HuH-7.5 (cell line): ENCODE measurements around the gene CRADD.
"Not testable (repeated sequence)": the region's sequence is repeated elsewhere in the genome, so short reads cannot be mapped to it uniquely, and the experiment has no call there.

Source experiments
- DNase-seq: peaks from one replicate; pipeline ENCODE4 v3.0.0; 2011; ENCODE audit warnings: low spot score

Gene CRADD

DNA sequence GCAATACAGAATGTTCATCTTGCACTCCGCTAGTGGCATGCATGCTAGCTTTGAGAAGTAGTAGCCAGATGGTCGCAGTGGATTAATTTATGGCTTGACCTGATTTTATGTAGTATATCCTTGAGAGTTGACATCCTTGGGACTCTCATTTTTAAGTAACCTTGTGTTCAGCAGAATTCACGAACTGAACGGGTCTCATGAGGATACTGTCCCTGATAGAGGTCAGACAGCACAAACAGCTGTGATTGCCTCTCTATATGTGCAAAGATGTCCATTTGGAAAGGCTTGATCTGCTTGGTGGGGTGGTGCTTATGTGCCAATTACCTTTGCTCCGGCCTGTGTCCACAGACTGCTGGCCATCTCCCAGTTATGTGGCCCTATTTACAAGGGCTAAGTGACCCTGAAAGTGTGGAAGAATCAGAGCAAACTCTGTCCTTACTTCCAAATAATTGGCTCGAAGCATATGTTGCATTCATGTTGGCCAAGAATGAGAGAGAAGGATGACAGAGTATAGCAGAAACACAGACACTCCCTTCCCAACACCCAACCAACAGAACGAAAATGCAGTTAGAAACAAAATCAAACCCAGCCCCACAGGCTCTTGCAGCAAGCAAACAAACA lies 167.1 kb downstream of the CRADD start:
- DNase-seq = no peak

DNA sequence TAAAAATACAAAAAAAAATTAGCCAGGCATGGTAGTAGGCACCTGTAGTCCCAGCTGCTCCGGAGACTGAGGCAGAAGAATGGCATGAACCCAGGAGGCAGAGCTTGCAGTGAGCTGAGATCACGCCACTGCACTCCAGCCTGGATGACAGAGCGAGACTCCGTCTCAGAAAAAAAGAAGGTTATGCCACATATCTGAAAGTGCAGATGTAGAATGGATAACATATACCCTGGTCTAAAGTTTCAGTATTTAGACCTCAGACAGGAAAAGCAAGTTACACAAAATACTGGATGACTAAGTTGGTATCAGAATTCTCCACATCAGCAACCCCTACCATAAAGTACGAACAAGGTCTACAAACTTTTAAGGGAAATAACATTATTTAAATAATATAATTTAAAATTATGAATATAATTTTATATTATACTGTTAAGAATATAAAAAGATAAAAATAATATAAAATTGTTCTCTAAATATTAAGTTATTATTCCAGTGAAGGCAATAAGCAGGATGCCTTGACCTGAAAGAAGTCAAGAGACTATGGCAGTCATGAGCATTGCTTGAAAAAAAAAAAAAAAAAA lies 169.9 kb downstream of the CRADD start:
- DNase-seq = no peak

DNA sequence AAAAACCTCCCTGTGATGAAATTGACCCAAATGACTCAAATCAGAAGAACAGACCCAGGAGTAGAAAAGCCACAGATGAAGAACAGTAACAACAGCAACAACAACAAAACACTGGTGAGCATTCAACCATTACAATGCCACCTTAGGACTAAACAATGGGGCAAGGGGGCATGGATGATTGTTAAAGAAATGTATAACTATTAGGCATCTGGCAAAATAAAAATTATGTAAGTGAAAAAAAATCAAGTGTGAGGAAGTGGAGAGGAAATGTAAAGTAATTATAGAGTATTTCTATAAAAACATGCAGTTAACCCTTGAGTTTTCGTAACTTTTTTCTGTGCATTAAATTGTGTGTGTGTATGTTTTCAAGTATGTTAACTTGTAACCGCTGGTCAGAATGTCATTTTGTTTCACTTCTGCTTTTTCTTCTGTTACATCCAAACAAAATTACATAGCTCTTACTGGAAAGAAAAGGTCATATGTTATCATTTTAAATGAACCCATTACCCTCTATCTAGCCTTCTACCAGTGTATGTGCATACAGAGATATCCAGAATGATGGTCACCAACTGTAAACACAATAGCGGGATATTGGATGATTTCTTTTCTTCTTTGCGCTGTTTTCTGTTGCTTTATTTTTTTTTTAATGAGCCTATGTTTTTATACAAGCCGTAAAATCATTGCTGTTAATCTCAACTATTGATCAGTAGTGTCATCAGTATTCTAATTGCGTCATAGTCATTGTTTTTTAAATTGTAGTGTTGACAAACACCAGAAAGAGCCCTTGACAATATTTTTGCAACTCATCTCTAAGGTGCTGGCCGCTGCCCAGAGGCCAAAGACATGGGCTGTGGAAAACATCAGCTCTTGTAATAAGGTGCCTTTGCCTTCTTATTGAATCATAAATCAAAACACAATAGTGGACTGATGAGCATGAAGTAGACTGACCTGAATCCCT lies 170.6 kb downstream of the CRADD start:
- DNase-seq = no peak

- DNase-seq = no peak
These were observed 171.4 kb downstream of the CRADD start for GRCh38 chr12:93848523-93849101.

GRCh38 chr12:93849946-93850345 lies 172.8 kb downstream of the CRADD start:
- no peak for DNase-seq

- DNase-seq = no peak
These were observed 173.5 kb downstream of the CRADD start for GRCh38 chr12:93850481-93851256.

- DNase-seq = no peak
These were observed 174.1 kb downstream of the CRADD start for GRCh38 chr12:93851257-93851671.

- DNase-seq = no peak
These were observed 175.0 kb downstream of the CRADD start for GRCh38 chr12:93852173-93852591.

DNA sequence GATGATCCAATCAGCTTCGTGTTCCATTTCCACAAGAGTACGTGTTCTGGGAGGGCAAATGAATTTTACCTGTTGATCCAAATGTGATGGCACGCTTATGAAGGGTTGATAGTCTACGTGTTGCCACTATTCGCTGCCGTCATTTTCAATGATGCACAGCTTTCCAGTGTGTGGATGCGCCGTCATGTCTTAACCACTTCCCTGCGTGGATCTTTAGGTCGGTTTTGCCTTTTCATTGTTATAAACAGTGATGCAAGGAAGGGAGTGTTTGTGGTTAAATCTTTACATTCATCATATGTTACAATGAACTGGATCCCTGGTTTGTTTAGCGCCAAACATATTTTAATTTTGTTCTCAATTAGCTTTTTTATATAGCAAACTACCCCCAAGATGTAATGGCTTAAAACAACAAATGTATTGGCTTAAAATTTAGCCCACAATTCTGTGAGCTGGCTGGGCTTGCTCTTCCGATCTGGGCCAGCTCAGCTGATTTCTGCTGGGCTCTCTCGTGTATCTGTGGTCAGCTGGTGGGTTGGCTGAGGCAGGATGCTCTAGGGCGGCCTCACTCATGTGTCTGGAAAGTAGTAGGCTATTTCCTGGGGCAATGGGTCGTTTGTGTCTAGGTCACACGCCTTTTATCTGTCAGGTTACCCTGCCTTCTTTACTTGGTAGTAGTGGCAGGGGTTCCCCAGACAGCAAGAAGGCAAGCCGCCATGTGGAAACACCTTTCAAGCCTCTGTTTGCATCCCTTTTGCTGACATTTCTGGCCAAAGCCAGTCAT lies 176.7 kb downstream of the CRADD start:
- DNase-seq = no peak

GRCh38 chr12:93855261-93855660 lies 178.1 kb downstream of the CRADD start:
- no peak for DNase-seq

GRCh38 chr12:93856611-93857010 lies 179.4 kb downstream of the CRADD start:
- no peak for DNase-seq

DNA sequence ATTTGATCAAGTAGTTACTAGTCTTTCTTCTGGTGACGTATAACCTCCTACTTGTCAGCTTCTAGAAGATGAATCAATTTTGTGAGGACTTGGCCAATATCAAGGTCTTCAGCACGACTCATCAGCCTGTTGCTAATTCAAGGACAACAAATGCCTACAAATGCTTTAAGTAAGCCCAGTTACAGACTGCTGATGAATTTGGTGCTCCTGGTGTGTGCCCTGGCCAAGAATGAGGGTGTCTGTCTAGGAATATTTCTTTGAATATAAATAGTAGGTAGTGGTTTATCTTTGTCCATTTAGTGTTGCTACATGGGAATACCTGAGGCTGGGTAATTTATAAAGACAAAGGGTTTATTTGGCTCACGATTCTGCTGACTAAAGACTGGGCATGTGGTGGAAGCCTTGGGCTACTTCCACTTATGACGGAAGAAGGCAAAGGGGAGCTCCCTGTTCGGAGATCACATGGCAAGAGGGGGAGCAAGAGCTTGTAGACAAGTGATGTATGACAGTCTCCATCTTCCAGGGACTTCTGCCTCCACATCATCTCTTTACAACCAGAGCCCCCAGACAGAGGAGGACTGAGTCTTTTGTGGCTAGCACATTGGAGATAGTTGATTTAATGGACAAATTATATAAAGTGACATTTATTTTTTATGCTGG lies 180.2 kb downstream of the CRADD start:
- no peak for DNase-seq

DNA sequence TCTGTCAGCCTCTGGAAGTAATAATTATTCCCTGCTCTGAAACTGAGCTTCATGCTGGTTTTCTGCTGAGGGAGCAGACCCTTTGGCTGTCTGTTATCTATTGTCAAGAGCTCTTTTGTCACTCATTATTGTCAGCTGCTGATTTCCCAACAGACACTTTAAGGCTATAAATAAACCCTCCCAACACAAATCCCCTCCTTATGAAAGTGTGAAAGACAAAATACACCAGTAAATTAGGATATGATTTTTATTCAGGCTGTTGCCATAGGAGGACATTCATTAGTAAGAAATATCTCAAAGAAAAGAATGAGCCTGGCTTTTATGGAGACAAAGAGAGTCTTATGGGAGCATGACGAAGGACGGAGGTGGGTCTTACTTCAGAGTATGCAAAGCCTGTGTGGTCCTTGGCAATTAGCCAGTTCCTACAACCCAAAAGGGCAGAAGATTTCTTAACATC lies 180.8 kb downstream of the CRADD start:
- DNase-seq = no peak

GRCh38 chr12:93860668-93861373 lies 183.6 kb downstream of the CRADD start:
- DNase-seq = no peak

- no peak for DNase-seq
These were observed 185.2 kb downstream of the CRADD start for GRCh38 chr12:93862424-93862823.

DNA sequence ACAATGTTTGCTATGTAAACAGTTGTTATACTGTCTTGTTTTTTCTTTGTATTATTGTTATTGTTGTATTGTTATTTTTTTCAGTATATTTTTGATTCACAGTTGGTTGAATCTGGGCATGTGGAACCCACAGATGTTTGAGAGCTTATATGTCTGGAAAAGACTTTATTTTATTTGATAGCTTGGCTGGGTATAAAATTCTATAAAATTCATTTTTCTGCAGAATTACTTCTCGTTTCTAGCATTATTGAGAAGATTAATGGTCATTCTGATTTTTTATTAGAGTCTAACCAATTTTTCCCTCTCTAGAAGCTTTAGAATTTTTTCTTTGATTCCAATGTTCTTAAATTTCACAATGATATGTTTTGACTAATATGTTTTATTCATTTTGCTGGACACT lies 188.6 kb downstream of the CRADD start:
- DNase-seq = no peak

- no peak for DNase-seq
These were observed 191.6 kb downstream of the CRADD start for GRCh38 chr12:93868771-93869170.

DNA sequence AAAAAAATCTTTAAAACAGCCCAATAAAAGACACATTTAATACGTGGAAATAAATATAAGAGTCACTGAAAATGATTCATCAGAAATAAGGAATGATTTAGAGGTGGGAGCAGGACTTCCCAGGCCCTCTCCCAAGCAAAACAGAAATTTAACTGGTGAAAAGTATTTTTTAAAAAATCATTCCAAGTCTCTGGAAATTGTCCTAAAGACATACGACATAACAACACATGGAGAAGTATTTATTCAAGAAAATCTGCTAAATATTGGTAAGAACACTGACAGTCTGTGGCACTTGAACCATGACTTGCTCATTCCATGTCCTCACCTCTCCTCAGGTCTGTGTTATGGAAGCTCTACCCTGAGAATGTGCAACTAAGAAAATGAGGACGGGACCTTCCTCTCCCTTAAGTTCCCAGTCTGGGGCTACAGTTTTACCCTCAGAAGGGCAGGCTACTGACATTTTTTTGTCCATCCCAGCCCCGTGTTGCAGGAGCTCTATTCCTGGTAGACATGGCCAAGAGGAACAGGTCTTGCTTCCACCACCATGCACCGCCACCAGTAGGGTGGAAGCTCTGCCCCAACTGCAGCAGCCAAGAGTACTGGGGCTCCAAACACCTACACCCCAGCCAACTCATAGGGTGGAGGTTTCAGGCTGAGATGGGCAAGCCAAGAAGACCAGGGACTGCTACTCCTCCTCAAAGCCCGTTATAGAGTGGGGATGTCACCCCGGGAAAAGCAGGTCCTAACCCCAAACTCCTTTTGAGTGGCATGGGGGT lies 193.0 kb downstream of the CRADD start:
- no peak for DNase-seq

DNA sequence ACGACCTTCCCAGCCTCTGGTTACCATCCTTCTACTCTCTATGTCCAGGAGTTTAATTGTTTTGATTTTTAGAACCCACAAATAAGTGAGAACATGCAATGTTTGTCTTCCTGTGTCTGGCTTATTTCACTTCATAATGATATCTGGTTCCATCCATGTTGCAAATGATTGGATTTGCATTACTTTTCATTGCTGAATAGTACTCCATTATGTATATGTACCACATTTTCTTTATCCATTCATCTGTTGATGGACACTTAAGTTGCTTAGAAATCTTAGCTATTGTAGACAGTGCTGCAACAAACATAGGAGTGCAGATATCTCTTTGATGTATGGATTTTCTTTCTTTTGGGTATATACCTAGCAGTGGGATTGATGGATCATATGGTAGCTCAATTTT lies 194.4 kb downstream of the CRADD start:
- DNase-seq = not testable (repeated sequence)
